ENCODE measurements around the gene CTNNA3.

CTNNA3 gene

GRCh38 chr10:65964205-65964604, 1731.8 kb downstream of the CTNNA3 start:
- DNase-seq = no peak

GRCh38 chr10:65952086-65952485, 1743.9 kb downstream of the CTNNA3 start:
- DNase-seq = no peak

- DNase-seq = no peak
These were observed 1745.9 kb downstream of the CTNNA3 start for GRCh38 chr10:65950075-65950474.

GRCh38 chr10:65949526-65949925, 1746.5 kb downstream of the CTNNA3 start:
- no peak for DNase-seq

GRCh38 chr10:65945061-65945460, 1750.9 kb downstream of the CTNNA3 start:
- DNase-seq = no peak

- DNase-seq = no peak
These were observed 1752.5 kb downstream of the CTNNA3 start for GRCh38 chr10:65943451-65943850.

- DNase-seq = no peak
These were observed 1755.0 kb downstream of the CTNNA3 start for GRCh38 chr10:65940816-65941662.

- no peak for DNase-seq
These were observed 1755.9 kb downstream of the CTNNA3 start for GRCh38 chr10:65940105-65940504.

- no peak for DNase-seq
These were observed 1764.5 kb downstream of the CTNNA3 start for GRCh38 chr10:65931291-65932070.

- no peak for DNase-seq
These were observed 1784.7 kb downstream of the CTNNA3 start for GRCh38 chr10:65911151-65911835.

GRCh38 chr10:65910209-65910608, 1785.8 kb downstream of the CTNNA3 start:
- no peak for DNase-seq

- DNase-seq = no peak
These were observed 1788.7 kb downstream of the CTNNA3 start for GRCh38 chr10:65907199-65907712.

GRCh38 chr10:65903620-65904019, 1792.4 kb downstream of the CTNNA3 start:
- no peak for DNase-seq

GRCh38 chr10:65900271-65900670, 1795.7 kb downstream of the CTNNA3 start:
- no peak for DNase-seq

GRCh38 chr10:65898055-65898454, 1797.9 kb downstream of the CTNNA3 start:
- no peak for DNase-seq

- DNase-seq = no peak
These were observed 1801.0 kb downstream of the CTNNA3 start for GRCh38 chr10:65894961-65895360.

GRCh38 chr10:65894379-65894778, 1801.6 kb downstream of the CTNNA3 start:
- no peak for DNase-seq

GRCh38 chr10:65893676-65894075, 1802.3 kb downstream of the CTNNA3 start:
- no peak for DNase-seq

- no peak for DNase-seq
These were observed 1803.7 kb downstream of the CTNNA3 start for GRCh38 chr10:65892284-65892683.

GRCh38 chr10:65891073-65891981, 1804.7 kb downstream of the CTNNA3 start:
- no peak for DNase-seq

- DNase-seq = no peak
These were observed 1831.5 kb downstream of the CTNNA3 start for GRCh38 chr10:65864529-65864928.

- DNase-seq = no peak
These were observed 1832.0 kb downstream of the CTNNA3 start for GRCh38 chr10:65864036-65864435.
